Cardiac fibroblast (primary cell): ENCODE data around the gene FIGN.

ENCODE experiments used
- DNase-seq, 2 donors: peaks; one replicate each; pipeline versions ENCODE4 v3.0.0 to v3.0.0-alpha.2; 2010; ENCODE audit warnings: low read depth in 2 of 2
- H3K4me3 ChIP-seq, 2 donors: replicated peaks in 1 of 2; 1 replicate in 1 of 2; 2 replicates in 1 of 2; pipeline ENCODE4 v1.5.1; 2011; ENCODE audit warnings: low read depth in 2 of 2, low read length in 2 of 2, mild to moderate bottlenecking in 2 of 2, moderate library complexity in 1 of 2
- TF ChIP-seq, protein P1 (sequence below): IDR thresholded peaks from one replicate; pipeline ENCODE4 v1.5.1; 2011; ENCODE audit warnings: low read depth, mild to moderate bottlenecking, low read length, inconsistent platforms

FIGN gene

DNA sequence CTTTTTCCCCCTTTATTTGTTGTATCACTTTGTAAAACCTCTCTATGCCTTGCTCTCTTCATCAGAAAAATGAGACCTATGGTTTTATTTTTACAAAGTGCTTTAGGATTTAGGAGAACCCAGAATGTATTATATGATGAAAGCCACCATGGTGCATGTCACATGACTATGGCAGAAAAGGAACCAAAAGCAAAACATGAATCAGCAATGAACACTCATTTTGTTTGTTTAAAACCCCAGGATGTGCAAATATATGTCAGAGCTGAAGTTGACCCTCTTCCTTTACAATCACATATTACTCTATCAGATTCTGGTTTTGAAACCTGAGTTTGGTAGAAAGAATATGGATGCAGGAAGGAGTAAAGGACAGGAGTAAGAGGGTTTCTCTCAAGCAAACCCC is 70.0 kb downstream of the FIGN start:
- peak in 1 of 2 donors; percentile 66 for DNase-seq
- no peak overlapping the region for H3K4me3 ChIP-seq
- TF ChIP-seq, protein P1, sequence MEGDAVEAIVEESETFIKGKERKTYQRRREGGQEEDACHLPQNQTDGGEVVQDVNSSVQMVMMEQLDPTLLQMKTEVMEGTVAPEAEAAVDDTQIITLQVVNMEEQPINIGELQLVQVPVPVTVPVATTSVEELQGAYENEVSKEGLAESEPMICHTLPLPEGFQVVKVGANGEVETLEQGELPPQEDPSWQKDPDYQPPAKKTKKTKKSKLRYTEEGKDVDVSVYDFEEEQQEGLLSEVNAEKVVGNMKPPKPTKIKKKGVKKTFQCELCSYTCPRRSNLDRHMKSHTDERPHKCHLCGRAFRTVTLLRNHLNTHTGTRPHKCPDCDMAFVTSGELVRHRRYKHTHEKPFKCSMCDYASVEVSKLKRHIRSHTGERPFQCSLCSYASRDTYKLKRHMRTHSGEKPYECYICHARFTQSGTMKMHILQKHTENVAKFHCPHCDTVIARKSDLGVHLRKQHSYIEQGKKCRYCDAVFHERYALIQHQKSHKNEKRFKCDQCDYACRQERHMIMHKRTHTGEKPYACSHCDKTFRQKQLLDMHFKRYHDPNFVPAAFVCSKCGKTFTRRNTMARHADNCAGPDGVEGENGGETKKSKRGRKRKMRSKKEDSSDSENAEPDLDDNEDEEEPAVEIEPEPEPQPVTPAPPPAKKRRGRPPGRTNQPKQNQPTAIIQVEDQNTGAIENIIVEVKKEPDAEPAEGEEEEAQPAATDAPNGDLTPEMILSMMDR = no peak

- TF ChIP-seq, protein P1 = no peak
- no peak overlapping the region for H3K4me3 ChIP-seq
- no peak for DNase-seq
Measured at GRCh38 chr2:163665051-163665450, 70.8 kb downstream of the FIGN start.

DNA sequence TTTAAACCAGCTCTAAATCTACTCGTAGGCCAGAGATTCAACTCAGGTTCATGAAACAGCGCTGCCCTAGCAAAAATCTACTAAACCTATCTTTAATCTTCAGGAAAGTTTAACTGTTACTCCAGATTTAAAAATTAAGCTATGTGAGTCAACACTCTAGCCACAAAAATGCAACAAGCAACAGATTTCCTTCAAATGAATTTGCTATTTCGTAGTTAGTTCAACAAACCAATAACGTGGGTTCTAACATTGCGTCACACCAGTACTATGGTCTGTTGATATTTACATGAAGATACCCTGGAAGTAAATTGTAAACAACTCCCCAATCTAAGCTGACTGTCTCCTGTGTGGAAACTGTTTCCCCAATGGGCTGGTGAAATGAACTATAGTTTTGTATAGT is 71.2 kb downstream of the FIGN start:
- peak; percentile 78 to 87 for DNase-seq
- no peak overlapping the region for H3K4me3 ChIP-seq
- TF ChIP-seq, protein P1 = no peak

DNA sequence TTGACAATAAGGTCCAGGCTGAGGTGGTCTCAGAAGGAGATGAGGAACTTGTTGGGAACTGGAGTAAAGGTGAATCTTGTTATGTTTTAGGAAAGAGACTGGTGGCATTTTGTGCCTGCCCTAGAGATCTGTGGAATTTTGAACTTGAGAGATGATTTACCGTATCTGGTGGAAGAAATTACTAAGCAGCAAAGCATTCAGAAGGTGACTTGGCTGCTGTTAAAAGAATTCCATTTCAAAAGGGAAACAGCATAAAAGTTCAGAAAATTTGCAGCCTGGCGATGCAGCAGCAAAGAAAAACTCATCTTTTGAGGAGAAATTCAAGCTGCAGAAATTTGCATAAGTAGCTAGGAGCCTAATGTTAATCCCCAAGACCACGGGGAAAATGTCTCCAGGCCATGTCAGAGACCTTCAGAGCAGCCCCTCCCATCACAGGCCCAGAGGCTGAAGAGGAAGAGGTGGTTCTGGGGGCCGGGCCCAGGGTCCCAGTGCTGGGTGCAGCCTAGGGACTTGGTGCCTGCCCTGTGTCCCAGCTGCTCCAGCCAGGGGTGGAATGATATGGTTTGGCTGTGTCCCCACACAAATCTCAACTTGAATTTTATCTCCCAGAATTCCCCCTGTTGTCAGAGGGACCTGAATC is 73.5 kb downstream of the FIGN start:
- DNase-seq = peak; percentile 37 to 46
- TF ChIP-seq, protein P1 = no peak
- no peak overlapping the region for H3K4me3 ChIP-seq

- DNase-seq = peak in 1 of 2 donors; percentile 67
- TF ChIP-seq, protein P1 = no peak
- no peak overlapping the region for H3K4me3 ChIP-seq
Measured at GRCh38 chr2:163659224-163659623, 76.6 kb downstream of the FIGN start.

DNA sequence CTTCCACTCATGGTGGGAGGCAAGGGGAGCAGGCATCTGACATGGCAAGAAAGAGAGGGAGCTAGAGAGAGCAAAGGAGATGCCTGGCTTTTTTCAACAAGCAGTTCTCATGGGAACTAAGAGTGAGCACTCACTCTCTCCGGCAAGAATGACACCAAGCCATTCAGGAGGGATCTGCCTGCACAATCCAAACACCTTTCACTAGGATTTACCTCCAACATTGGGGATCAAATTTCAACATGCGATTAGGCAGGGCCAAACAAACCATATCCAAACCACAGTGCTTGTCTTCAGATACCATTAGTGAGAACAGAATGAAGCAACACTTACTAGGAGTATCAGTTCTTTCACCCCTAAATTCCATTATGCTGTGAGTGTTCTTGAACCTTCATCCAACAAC is 77.3 kb downstream of the FIGN start:
- H3K4me3 ChIP-seq = no peak overlapping the region
- TF ChIP-seq, protein P1 = no peak
- DNase-seq = peak in 1 of 2 donors; percentile 44

DNA sequence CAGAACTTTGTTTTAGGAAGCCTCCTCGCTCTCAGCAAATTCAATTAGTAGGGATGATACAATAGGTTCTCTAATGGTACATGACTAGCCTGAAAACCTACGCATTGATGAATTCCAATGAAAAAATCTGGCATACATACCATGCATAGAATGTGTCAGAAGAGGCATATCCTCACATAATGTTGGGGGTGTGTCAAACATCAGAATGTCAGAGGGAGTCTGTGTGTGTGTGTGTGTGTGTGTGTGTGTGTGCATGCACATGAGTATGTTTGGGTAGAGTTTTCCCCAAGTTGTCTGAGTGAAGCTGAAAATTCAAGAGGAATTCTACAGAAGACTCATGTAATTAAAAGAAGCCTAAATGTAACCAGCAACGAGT is 78.5 kb downstream of the FIGN start:
- peak; percentile 73 to 82 for DNase-seq
- TF ChIP-seq, protein P1 = no peak
- no peak overlapping the region for H3K4me3 ChIP-seq
